ENCODE measurements around the gene ELP2. TPM values are rescaled to one million over a fixed set of nuclear protein-coding genes. Genes with fewer than 3 reads are reported as not detected.

ELP2 gene
- total and polyA plus RNA-seq, 2 of the 8 experiments (the other 6 are each of a cell fraction or from before 2014, with no cell fraction given): 55.8 to 165 TPM

DNA sequence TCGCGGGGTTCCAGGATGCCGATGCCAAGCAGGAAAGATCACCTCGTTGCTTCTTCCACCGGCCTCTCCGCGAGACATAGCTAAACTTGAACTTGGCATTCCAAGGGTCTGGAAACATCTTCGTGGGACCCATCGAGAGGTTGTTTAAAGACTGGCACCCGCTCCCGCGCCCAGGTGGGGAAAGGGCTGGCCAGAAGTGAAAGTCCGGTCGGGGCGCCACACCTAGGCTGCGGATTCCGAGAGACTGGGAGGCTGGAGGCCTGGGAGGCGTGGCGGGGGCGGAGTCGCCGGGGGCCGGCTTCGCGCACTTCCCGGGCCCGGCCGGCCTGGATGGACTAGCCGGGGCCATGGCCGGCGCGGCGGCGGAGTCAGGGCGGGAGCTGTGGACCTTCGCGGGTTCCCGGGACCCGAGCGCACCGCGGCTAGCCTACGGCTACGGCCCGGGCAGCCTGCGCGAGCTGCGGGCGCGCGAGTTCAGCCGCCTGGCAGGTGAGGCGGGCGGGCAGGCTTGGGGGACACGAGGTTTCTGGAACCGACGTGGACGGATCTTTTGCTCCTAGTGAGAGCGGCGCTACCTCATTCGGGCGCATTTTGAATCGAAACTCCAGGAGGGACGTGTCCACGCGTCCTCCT is 57.6 kb downstream of the ELP2 start, which contains the start of gene MOCOS (continued):
- TF ChIP-seq NRF1 (IDR thresholded peaks at IDR 0.05; ENCODE audit: low read depth, low read length): no peak
- no peak for TF ChIP-seq BACH1 (IDR thresholded peaks at IDR 0.05; ENCODE audit: low read length)
- no peak for TF ChIP-seq BCL11A (IDR thresholded peaks at IDR 0.05; ENCODE audit: low read depth in 2 of 2, low read length in 2 of 2)
- TF ChIP-seq CBX8 (IDR thresholded peaks at IDR 0.05; ENCODE audit: borderline replicate concordance, low read depth, low read length): no peak
- TF ChIP-seq RNF2 (IDR thresholded peaks at IDR 0.05; ENCODE audit: borderline replicate concordance, low read depth, low read length, missing control alignments, poor library complexity, severe bottlenecking): no peak
- TF ChIP-seq POLR2A (IDR thresholded peaks at IDR 0.05; ENCODE audit: control extremely low read depth in 1 of 2, low read depth in 2 of 2, low read length in 2 of 2): peak in 1 of 2 experiments; percentile 71; a peak in 2 of 3 replicates
- no peak for TF ChIP-seq SIRT6 (IDR thresholded peaks at IDR 0.05; ENCODE audit: low read length)
- TF ChIP-seq, protein P1, sequence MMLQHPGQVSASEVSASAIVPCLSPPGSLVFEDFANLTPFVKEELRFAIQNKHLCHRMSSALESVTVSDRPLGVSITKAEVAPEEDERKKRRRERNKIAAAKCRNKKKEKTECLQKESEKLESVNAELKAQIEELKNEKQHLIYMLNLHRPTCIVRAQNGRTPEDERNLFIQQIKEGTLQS (IDR thresholded peaks at IDR 0.05; ENCODE audit: insufficient read depth, low read depth, low read length): no peak
- TF ChIP-seq, protein P2, sequence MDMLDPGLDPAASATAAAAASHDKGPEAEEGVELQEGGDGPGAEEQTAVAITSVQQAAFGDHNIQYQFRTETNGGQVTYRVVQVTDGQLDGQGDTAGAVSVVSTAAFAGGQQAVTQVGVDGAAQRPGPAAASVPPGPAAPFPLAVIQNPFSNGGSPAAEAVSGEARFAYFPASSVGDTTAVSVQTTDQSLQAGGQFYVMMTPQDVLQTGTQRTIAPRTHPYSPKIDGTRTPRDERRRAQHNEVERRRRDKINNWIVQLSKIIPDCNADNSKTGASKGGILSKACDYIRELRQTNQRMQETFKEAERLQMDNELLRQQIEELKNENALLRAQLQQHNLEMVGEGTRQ (IDR thresholded peaks at IDR 0.05; ENCODE audit: low read length): no peak
- no peak for TF ChIP-seq JUN (IDR thresholded peaks at IDR 0.05; ENCODE audit: low read depth, low read length)
- no peak for TF ChIP-seq SP2 (IDR thresholded peaks at IDR 0.05; ENCODE audit: low read length)
- peak; percentile 17 for TF ChIP-seq EZH2 (IDR thresholded peaks at IDR 0.05; ENCODE audit: low read depth, low read length, severe bottlenecking)
- no peak for TF ChIP-seq CBX5 (IDR thresholded peaks at IDR 0.05; ENCODE audit: low read depth, low read length)
- TF ChIP-seq CEBPB (IDR thresholded peaks at IDR 0.05; ENCODE audit: low read depth, low read length): no peak
- TF ChIP-seq CREB1 (IDR thresholded peaks at IDR 0.05): no peak; the same call in 1 of the 2 replicates
- 0 out of 4 replicates have a peak, but pooled peaks have one; percentile 3 to 14 for TF ChIP-seq HDAC2 (IDR thresholded peaks at IDR 0.05; ENCODE audit: borderline replicate concordance in 1 of 2, low read depth in 2 of 2, low read length in 2 of 2)
- peak; percentile 2; the same call in 1 of the 2 replicates for TF ChIP-seq TEAD4 (IDR thresholded peaks at IDR 0.05; ENCODE audit: low read depth, low read length)
- TF ChIP-seq CTBP2 (IDR thresholded peaks at IDR 0.05; ENCODE audit: borderline replicate concordance, insufficient read depth, insufficient read length, low read length): no peak
- no peak for TF ChIP-seq RFX5 (IDR thresholded peaks at IDR 0.05; ENCODE audit: borderline replicate concordance, low read depth, low read length)
- no peak for TF ChIP-seq NANOG (IDR thresholded peaks at IDR 0.05; ENCODE audit: insufficient read depth, low read depth, low read length, poor library complexity, severe bottlenecking)
- TF ChIP-seq TCF12 (IDR thresholded peaks at IDR 0.05; ENCODE audit: low read depth, low read length): no peak
- no peak for TF ChIP-seq SRF (IDR thresholded peaks at IDR 0.05; ENCODE audit: low read depth, low read length)
- TF ChIP-seq BRCA1 (IDR thresholded peaks at IDR 0.05; ENCODE audit: low read depth, low read length): no peak
- TF ChIP-seq RXRA (IDR thresholded peaks at IDR 0.05; ENCODE audit: insufficient read depth, low read depth, low read length): no peak
